Mammary epithelial cell (primary cell): ENCODE data around the gene LPCAT1.
A peak's percentile ranks its signal among the peaks of the same experiment; 100 is the strongest.

Experiments
- CTCF ChIP-seq, 2 donors: IDR thresholded peaks in 1 of 2; conservative IDR thresholded peaks in 1 of 2; 2 replicates each; pipeline ENCODE4 v1.5.1; 2011 to 2012; ENCODE audit warnings: inconsistent platforms in 2 of 2, low read length in 2 of 2, mild to moderate bottlenecking in 2 of 2, control low read depth in 1 of 2, low read depth in 1 of 2; ENCODE audit not compliant: insufficient read depth in 1 of 2; ENCODE audit errors: extremely low read depth in 1 of 2
- EZH2 ChIP-seq: IDR thresholded peaks from 2 replicates; pipeline ENCODE4 v1.6.1; 2012; ENCODE audit warnings: low read length, inconsistent platforms, borderline replicate concordance

- TF ChIP-seq CTCF (conservative IDR thresholded peaks at IDR 0.05 in 1 of 2, IDR thresholded peaks at IDR 0.05 in 1 of 2; ENCODE audit: extremely low read depth in 1 of 2, insufficient read depth in 1 of 2, low read depth in 1 of 2, low read length in 2 of 2) (no peak), EZH2 (peak; percentile 72)
These were observed 77.8 kb downstream of the LPCAT1 start for GRCh38 chr5:1445689-1446601.
